Left ventricle myocardium inferior (tissue), 1 donor: ENCODE results near the gene SLC25A29. TPM values are rescaled to one million over a fixed set of nuclear protein-coding genes. Genes with fewer than 3 reads are reported as not detected.

ENCODE experiments used
- DNase-seq: peaks from one replicate; pipeline ENCODE4 v3.0.0-alpha.2; 2020
- H3K27ac ChIP-seq: fragments of 200-600 bp; replicated peaks from 2 replicates; pipeline ENCODE4 v1.8.0; 2021
- H3K27me3 ChIP-seq: fragments of 200-600 bp; 2 replicates; pipeline ENCODE4 v1.8.0; 2021; ENCODE audit warnings: low read depth
- H3K36me3 ChIP-seq: fragments of 200-600 bp; 2 replicates; pipeline ENCODE4 v1.8.0; 2021
- H3K4me1 ChIP-seq: fragments of 200-600 bp; 2 replicates; pipeline ENCODE4 v1.8.0; 2021
- H3K4me3 ChIP-seq: fragments of 200-600 bp; 2 replicates; pipeline ENCODE4 v1.8.0; 2021; ENCODE audit warnings: mild to moderate bottlenecking, moderate library complexity
- H3K9me3 ChIP-seq: fragments of 200-600 bp; replicated peaks from 2 replicates; pipeline ENCODE4 v1.8.0; 2021
- intact Hi-C: fragments of 100-400 bp; cut with micrococcal nuclease; formaldehyde crosslinking; loops from one replicate; pipeline ENCODE4 v1.11.0; 2022
- total RNA-seq: library from RNA; stranded (reverse); fragmentation: NEBNext Ultra II Directional; extraction: Animal tissue kit (Norgen Biotek cat#: 25700); gene quantifications from one replicate; pipeline ENCODE4 v1.2.1, GENCODE V29; 2021
- TF ChIP-seq, protein P1 (sequence below): fragments of 200-600 bp; IDR thresholded peaks from 2 replicates; pipeline ENCODE4 v1.8.0; 2021; ENCODE audit warnings: antibody characterized with exemption, mild to moderate bottlenecking, borderline replicate concordance
- donor health status: DM: no; HTN: yes; CAD: no; lungs with severe emphysema.

SLC25A29 gene
- total RNA-seq, 1 donor from 2014 or later, result 24.5 TPM

GRCh38 chr14:100271247-100271939 lies 34.9 kb downstream of the SLC25A29 start:
- Histone ChIP-seq H3K27ac (no peak overlapping the region), H3K9me3 (no peaks in the 10 kb centered on the region), H3K27me3 (no peaks in the 10 kb centered on the region), H3K4me1 (peaks cover 60% of the 10 kb centered on the region), H3K4me3 (no peak overlapping the region), H3K36me3 (peaks cover 2% of the 10 kb centered on the region)
- no peak for DNase-seq
- intact Hi-C loops, result no loop called here
- TF ChIP-seq, protein P1, sequence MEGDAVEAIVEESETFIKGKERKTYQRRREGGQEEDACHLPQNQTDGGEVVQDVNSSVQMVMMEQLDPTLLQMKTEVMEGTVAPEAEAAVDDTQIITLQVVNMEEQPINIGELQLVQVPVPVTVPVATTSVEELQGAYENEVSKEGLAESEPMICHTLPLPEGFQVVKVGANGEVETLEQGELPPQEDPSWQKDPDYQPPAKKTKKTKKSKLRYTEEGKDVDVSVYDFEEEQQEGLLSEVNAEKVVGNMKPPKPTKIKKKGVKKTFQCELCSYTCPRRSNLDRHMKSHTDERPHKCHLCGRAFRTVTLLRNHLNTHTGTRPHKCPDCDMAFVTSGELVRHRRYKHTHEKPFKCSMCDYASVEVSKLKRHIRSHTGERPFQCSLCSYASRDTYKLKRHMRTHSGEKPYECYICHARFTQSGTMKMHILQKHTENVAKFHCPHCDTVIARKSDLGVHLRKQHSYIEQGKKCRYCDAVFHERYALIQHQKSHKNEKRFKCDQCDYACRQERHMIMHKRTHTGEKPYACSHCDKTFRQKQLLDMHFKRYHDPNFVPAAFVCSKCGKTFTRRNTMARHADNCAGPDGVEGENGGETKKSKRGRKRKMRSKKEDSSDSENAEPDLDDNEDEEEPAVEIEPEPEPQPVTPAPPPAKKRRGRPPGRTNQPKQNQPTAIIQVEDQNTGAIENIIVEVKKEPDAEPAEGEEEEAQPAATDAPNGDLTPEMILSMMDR, result peak; percentile 46

DNA sequence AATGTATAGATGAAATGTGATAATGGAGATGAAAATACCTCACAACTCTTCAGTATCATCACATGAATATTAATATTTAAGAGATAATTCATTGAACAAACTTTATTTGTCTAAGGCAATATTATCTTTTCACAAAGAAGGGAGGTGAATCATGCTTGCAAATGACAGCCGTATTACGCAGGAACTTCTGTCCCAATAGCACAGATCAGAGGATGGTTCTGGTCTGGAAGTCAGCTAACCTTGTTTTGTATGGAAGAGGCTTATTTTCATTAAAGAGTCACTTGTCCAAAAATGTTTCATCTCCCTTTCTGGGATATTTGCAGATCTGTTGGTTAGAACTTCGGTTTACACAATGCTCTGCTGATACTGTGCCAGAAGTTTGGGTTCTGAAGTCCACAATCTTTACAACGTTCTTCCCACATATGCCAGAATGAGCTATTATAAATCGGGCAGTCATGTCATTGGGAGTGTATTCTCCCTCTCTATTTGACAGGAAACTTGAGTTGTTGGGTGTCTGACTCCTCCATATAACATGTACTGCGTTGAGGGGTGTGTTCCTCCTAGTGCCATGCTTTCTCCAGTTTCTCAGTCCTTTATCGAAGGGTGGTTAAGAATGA lies 37.5 kb downstream of the SLC25A29 start:
- Histone ChIP-seq H3K4me3 (no peak overlapping the region), H3K4me1 (peaks cover 49% of the 10 kb centered on the region), H3K27ac (peak overlapping the region; percentile 1), H3K36me3 (peaks cover 9% of the 10 kb centered on the region), H3K27me3 (no peaks in the 10 kb centered on the region), H3K9me3 (no peaks in the 10 kb centered on the region)
- DNase-seq, result no peak
- TF ChIP-seq, protein P1, result no peak
- intact Hi-C loops, result no loop called here

DNA sequence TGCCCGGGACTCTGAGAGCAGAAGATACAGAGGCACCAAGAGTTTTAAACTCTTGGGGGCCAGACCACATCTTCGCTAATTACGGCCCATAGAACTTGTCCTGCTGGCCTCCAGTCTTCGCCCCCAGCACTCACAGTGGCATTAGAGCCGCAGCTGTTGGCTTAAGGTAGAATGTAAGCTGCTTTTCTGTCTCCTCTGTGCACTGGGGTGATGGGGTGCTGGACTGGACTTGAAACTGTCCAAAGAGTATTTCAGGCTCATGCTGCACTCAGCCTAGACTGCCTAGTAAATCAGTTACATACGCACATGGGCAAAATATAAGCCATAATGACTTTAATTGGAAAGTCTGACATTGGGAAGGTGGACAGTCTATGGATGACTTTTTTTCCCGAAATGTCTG lies 38.3 kb downstream of the SLC25A29 start:
- no peak for DNase-seq
- Histone ChIP-seq H3K4me3 (no peak overlapping the region), H3K36me3 (peaks cover 16% of the 10 kb centered on the region), H3K27me3 (no peaks in the 10 kb centered on the region), H3K9me3 (no peaks in the 10 kb centered on the region), H3K27ac (no peak overlapping the region), H3K4me1 (peaks cover 49% of the 10 kb centered on the region)
- intact Hi-C loops, result no loop called here
- TF ChIP-seq, protein P1, result no peak

- no peaks in the 10 kb centered on the region for H3K27me3 ChIP-seq
- H3K4me3 ChIP-seq, result no peak overlapping the region
- H3K4me1 ChIP-seq, result peaks cover 53% of the 10 kb centered on the region
- H3K9me3 ChIP-seq, result no peaks in the 10 kb centered on the region
- TF ChIP-seq, protein P1, result no peak
- peak overlapping the region; percentile 50 for H3K27ac ChIP-seq
- no peak for DNase-seq
- H3K36me3 ChIP-seq, result peaks cover 18% of the 10 kb centered on the region
- intact Hi-C loops, result no loop called here
Measured at GRCh38 chr14:100263141-100263540, 43.1 kb downstream of the SLC25A29 start.

DNA sequence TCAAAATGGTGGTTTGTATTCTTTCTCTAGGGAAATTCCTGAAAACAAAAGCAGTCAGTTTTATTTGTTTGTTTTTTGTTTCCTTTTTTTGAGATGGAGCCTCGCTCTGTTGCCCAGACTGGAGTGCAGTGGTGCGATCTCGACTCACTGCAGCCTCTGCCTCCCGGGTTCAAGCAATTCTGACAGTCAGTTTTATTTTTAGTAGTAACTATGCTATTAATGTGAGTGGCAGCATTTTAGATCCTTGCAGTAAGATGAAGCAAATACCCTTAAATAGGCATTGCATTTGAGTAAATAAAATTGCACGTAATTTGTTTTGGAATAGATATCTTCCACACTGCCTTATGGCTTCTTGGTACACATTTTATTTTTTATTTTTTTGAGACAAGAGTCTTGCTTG lies 43.7 kb downstream of the SLC25A29 start:
- H3K36me3 ChIP-seq, result peaks cover 18% of the 10 kb centered on the region
- TF ChIP-seq, protein P1, result no peak
- peaks cover 53% of the 10 kb centered on the region for H3K4me1 ChIP-seq
- no peak for DNase-seq
- H3K9me3 ChIP-seq, result no peaks in the 10 kb centered on the region
- intact Hi-C loops, result no loop called here
- H3K27me3 ChIP-seq, result no peaks in the 10 kb centered on the region
- H3K4me3 ChIP-seq, result no peak overlapping the region
- peak overlapping the region; percentile 50 for H3K27ac ChIP-seq
